GM18520 (cell line): Measurements from ENCODE around the gene SPG7.

ENCODE experiments used
- ATAC-seq: cut with Tn5 transposase; IDR thresholded peaks from one replicate; pipeline ENCODE4 v1.9.1; 2021; ENCODE audit not compliant: unreplicated experiment

The SPG7 gene

GRCh38 chr16:89511374-89511773 is 3.2 kb downstream of the SPG7 start:
- ATAC-seq, result no peak

DNA sequence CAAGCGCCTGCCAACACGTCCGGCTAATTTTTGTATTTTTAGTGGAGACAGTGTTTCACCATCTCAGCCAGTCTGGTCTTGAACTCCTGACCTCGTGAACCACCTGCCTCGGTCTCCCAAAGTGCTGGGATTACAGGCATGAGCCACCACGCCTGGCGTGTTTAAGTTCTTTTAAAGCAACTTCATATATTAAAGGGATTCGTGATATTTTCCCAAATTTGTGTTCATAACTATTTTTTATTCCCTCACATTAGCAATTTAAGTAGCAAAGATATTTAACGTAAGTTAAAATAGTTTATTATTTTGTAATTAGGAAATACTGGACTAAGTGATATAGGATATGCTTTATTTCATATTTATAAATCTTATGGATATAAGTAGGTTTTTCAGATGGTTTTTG is 4.2 kb downstream of the SPG7 start:
- no peak for ATAC-seq

- no peak for ATAC-seq
These were observed 8.9 kb downstream of the SPG7 start for GRCh38 chr16:89517128-89517527.

GRCh38 chr16:89519881-89520280 is 11.7 kb downstream of the SPG7 start:
- no peak for ATAC-seq

GRCh38 chr16:89522287-89522686 is 14.1 kb downstream of the SPG7 start:
- no peak for ATAC-seq

- no peak for ATAC-seq
These were observed 15.6 kb downstream of the SPG7 start for GRCh38 chr16:89523680-89524344.

- ATAC-seq, result no peak
These were observed 17.1 kb downstream of the SPG7 start for GRCh38 chr16:89525146-89525913.

DNA sequence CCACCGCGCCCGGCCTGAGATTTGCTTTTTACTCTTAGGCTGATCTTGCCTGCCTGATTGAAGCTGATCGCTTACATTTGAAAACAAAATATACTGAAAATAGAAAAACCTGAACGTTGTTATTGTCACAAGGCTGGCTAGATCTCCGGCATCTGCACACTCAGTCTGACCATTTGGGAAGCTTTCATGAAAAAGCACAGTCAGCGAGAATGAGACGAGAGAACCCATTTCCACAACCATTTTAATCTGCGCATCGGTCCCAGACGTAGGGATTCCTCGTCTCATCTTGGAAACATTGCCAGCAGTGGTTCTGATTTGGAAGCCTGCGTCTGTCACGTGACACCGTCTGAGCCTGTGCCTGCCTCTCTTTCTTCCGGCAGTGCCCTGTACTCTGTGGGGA is 20.9 kb downstream of the SPG7 start:
- ATAC-seq, result no peak

GRCh38 chr16:89530401-89531381 is 22.5 kb downstream of the SPG7 start:
- no peak for ATAC-seq

DNA sequence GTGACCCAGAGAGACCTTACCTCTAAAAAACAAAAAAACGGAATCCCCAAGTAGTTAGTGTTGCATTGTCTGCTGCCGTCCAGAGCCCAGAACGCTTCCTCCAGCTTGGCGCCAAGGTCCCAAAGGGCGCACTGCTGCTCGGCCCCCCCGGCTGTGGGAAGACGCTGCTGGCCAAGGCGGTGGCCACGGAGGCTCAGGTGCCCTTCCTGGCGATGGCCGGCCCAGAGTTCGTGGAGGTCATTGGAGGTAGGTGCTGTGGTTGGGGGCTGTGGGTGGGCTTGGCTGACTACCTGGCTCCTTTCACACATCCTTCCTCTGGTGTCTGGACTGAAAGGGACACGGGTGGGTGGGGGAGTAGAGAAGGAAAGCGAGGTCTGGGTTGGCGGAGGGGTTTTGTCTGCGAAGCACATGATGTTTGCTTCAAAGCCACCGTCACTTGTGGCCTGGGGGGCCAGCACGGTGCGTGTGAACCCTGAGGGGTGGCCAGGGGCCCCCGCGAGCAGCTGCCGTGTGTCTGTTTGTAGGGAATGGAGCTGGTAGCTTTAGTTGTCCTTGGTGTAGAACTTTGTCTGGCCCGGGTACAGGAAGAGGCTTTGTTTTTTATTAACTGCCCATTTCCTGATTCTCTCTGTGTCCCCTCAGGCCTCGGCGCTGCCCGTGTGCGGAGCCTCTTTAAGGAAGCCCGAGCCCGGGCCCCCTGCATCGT is 23.8 kb downstream of the SPG7 start:
- no peak for ATAC-seq

GRCh38 chr16:89534252-89534756 is 26.1 kb downstream of the SPG7 start:
- no peak for ATAC-seq

DNA sequence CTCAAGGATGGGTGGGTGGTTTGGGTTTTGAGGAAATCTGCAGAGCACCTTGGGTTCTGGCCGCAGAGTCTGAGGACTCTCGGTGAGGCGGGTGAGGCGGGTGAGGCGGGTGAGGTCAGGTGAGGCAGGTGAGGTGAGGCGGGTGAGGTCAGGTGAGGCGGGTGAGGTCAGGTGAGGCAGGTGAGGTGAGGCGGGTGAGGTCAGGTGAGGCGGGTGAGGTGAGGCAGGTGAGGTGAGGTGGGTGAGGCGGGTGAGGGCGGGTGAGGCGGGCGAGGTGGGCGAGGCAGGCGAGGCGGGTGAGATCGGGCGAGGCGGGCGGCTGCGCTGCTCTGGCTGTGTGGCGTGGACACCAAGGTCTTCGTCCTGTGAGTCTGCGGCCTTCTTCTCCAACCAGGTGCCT is 28.2 kb downstream of the SPG7 start:
- ATAC-seq, result no peak

GRCh38 chr16:89536886-89537548 is 28.8 kb downstream of the SPG7 start:
- no peak for ATAC-seq

DNA sequence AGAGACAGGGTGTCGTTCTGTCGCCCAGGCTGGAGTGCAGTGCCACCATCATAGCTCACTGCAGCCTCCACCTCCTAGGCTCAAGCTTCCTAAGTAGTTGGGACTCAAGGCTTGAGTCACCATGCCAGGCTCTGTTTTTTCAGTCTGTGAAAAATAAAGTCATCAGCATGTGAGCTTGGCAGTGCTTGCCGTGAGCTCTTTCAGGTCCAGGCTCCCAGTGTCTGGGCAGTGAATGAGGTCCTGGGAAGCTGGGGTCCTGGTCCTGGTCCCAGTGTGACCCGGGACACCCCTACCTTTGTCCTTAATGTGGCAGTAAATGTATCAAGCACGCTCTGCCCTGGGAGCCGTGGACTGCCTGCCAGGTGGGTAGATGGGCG is 29.3 kb downstream of the SPG7 start:
- no peak for ATAC-seq

DNA sequence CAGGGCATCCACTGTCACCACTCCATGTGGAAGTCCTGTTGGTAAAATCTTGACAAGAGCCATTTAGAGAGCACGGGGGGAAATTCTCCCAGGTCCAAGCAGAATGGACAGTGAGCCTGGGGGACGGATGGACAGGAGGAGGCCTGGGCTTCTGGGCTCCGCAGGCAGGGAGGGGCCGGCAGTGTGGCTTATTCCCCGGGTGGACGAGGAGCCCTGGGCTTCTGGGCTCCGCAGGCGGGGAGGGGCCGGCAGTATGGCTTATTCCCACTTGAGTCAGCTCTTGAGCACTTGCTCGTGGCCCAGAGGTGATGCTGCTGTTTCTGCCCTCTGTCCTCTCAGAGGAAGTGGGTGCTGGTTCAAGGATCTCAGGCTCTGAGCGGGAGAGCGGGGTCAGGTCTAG is 30.1 kb downstream of the SPG7 start:
- ATAC-seq, result no peak

GRCh38 chr16:89540557-89540956 is 32.4 kb downstream of the SPG7 start:
- no peak for ATAC-seq

DNA sequence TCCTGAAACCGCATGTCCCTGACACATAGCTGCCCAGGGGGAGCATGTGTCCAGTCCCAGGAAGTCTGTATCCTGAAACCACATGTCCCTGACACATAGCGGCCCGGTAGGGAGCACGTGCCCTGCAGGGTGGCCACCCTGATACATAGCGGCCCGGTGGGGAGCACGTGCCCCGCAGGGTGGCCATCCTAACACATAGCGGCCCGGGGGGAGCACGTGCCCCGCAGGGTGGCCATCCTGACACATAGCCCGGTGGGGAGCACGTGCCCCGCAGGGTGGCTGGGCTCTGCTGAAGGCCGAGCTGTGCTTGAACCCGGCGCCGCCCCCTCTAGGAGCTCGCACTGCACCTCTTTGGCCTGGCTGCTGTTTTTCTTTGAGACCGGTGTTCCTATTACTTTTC is 33.6 kb downstream of the SPG7 start:
- no peak for ATAC-seq

GRCh38 chr16:89544113-89544512 is 35.9 kb downstream of the SPG7 start:
- no peak for ATAC-seq

DNA sequence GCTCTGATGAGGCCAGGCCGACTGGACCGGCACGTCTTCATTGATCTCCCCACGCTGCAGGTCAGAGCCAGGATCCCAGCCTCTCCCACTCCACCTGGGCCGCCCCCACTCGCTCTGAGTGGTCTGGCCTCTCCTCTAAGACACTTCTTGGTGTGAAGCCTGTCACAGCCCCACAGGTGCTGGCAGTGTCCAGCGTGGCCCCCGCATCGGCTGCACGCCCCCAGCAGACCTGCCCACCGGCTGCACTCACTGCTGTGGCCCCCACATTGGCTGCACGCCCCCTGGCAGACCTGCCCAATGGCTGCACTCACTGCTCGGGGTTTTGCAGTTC is 36.5 kb downstream of the SPG7 start:
- no peak for ATAC-seq

DNA sequence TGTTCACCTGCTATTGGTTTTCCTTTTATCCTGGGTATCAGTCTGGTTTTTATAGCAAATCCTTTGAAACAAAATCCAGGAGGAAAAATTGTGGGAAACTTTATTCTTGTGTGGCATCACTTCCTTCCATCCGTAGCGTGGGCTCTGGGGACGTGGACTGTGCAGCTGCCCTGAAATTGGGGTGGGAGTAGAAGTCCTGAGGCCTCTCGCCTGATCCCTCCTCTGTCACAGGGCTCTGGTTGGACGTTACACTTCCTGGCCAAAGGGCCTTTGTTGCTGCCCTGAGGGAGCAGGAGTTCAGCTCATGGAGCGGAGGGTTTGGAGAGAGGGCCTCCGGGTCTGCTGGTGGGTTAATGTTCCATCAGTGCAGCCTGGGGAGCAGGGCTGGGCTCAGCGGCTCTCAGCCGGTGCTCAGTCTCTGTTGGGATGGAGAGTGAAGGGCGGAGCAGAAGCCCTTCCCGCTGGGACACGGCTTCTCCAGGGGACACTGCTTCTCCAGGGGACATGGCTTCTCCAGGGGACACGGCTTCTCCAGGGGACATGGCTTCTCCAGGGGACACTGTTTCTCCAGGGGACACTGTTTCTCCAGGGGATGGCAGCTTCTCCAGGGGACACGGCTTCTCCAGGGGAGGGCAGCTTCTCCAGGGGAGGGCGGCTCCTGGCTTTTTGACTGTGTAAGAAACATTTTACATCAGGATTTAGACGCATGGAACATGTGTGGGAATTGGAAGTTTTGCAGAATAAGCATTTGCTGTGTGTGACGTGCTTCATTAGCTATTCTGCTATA is 37.0 kb downstream of the SPG7 start:
- ATAC-seq, result no peak
